A673 (cell line): ENCODE data around the gene PRR22.

Source experiments
- EZH2 ChIP-seq: fragments of 200-600 bp; sonication (generic); IDR thresholded peaks from 2 replicates; pipeline ENCODE4 v1.6.1; 2017; ENCODE audit warnings: borderline replicate concordance, low read depth, mild to moderate bottlenecking, mixed read lengths, antibody characterized with exemption, low read length; ENCODE audit not compliant: poor library complexity, severe bottlenecking
- TF ChIP-seq, protein P1 (sequence below): fragments of 300-800, 200-600 bp; sonication (generic); conservative IDR thresholded peaks from 2 replicates; pipeline ENCODE4 v1.5.1; 2017; ENCODE audit warnings: low read depth, mild to moderate bottlenecking, antibody characterized with exemption, low read length, moderate library complexity, mixed read lengths

DNA sequence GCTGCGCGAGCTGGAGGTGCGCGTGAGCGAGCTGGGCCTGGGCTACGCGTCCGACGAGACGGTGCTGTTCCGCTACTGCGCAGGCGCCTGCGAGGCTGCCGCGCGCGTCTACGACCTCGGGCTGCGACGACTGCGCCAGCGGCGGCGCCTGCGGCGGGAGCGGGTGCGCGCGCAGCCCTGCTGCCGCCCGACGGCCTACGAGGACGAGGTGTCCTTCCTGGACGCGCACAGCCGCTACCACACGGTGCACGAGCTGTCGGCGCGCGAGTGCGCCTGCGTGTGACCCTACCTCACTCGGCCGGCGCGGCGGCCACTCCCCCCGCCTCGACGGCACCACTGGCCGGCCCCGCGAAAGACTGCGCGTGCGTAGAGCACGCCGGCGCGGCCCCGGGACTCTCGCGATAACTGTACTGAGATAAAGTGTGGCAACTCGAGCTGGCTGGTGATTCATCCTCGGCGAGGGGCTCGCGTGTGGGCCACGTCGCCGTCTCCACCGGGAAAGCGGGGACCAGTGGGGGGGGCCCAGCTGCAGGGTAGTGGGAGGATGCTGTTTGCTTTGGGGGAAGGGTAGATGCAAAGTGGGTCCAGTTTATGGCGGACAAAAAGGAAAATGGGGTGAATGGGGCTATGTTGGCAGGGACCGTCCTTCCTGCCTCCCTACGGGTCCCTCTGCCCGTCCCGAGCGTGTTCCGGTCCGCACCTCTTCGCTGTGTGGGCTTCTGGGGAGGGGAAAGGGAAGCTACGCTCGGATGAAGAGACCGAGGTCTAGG, 43.5 kb upstream of the PRR22 start:
- TF ChIP-seq, protein P1, sequence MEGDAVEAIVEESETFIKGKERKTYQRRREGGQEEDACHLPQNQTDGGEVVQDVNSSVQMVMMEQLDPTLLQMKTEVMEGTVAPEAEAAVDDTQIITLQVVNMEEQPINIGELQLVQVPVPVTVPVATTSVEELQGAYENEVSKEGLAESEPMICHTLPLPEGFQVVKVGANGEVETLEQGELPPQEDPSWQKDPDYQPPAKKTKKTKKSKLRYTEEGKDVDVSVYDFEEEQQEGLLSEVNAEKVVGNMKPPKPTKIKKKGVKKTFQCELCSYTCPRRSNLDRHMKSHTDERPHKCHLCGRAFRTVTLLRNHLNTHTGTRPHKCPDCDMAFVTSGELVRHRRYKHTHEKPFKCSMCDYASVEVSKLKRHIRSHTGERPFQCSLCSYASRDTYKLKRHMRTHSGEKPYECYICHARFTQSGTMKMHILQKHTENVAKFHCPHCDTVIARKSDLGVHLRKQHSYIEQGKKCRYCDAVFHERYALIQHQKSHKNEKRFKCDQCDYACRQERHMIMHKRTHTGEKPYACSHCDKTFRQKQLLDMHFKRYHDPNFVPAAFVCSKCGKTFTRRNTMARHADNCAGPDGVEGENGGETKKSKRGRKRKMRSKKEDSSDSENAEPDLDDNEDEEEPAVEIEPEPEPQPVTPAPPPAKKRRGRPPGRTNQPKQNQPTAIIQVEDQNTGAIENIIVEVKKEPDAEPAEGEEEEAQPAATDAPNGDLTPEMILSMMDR, result no peak
- TF ChIP-seq EZH2, result no peak
